Prostate gland (tissue), 2 donors: ENCODE measurements around the gene PAQR8.

Experiments used
- CTCF ChIP-seq, 4 experiments: fragments of 200-600 bp in 2 of 4; fragments of 450-650 bp in 2 of 4; sonication (generic) in 2 of 4; IDR thresholded peaks; 1 replicate in 3 of 4; 2 replicates in 1 of 4; pipeline ENCODE4 v1.5.1; 2016 to 2019; ENCODE audit warnings: antibody characterized with exemption in 4 of 4, mild to moderate bottlenecking in 2 of 4, moderate library complexity in 2 of 4
- POLR2AphosphoS5 ChIP-seq: sonication (generic); formaldehyde crosslinking; IDR thresholded peaks from one replicate; pipeline ENCODE4 v1.6.1; 2017; ENCODE audit warnings: antibody characterized with exemption

GRCh38 chr6:52363228-52363867 is 1.4 kb downstream of the PAQR8 start:
- TF ChIP-seq CTCF (IDR thresholded peaks at IDR 0.05) (no peak), POLR2AphosphoS5 (no peak)
